ENCODE measurements around the gene URB1. TPM values are rescaled to one million over a fixed set of nuclear protein-coding genes. Genes with fewer than 3 reads are reported as not detected.

URB1 gene
- total and polyA plus RNA-seq, 9 of the 15 experiments (the other 6 are each of a cell fraction or from before 2014, with no cell fraction given): 0.97 to 53.6 (median 21.5) TPM

DNA sequence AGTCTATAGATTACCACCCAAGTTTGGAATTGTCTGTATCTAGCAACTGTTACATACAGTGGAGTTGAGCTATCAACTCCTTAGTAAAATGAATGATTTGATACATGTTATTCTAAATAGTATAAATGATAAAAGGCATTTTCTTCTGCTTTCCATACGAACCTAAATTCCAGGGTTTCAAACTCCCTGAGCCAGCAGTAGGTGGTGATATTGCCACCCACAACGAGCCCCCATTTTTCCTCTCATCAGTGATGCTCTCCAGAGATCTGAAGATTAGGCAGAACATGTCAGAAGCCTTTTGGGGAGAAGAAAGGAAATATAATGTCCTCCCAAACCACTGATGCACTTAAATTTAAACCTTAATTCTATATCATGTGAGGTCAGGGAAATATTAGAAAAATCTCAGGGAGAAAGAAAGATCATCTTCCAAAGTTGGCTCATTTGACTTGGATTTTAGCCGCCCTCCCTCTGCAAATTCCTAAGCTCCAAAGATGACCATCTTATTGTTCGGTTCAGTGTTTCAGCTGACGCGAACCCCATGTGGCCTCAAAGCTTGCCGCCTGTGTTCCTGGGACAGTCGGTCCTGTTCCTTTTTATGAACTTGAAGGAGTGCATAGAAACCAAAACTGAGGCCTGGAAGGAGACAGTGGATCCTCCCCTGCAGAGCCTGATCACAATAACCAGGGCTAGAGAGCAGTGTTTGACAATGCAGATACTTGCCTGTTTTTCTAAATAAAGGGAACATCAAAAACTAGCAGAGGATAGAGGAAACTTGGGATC, 22.0 kb upstream of the URB1 start:
- intact Hi-C loops (cut with micrococcal nuclease) (no loop called here), in situ Hi-C loops (cut with MboI) (no loop called here)
- 5% methylated on average over 8 of the region's 8 CpGs for whole genome bisulfite sequencing (ENCODE audit: insufficient coverage, low coverage, missing lambda C conversion rate)
- CTCF ChIA-PET (ENCODE audit: low intra/inter-chr PET ratio): no interaction called here
- Histone ChIP-seq H4K20me1 (replicated peaks; ENCODE audit: control insufficient read depth, insufficient read depth, low read length) (no peaks in the 10 kb centered on the region), H3K27ac (ENCODE audit: extremely low read depth, low read depth, low read length) (no peak overlapping the region), H3K79me2 (ENCODE audit: control insufficient read depth, insufficient read depth, low read length) (no peaks in the 10 kb centered on the region), H3K9me3 (replicated peaks; ENCODE audit: control insufficient read depth, insufficient read depth, low read depth, low read length) (no peaks in the 10 kb centered on the region), H3K27me3 (ENCODE audit: control insufficient read depth in 2 of 2, insufficient read depth in 2 of 2, low read length in 2 of 2) (peaks cover 30 to 57% of the 10 kb centered on the region in 2 experiments; a peak in 4 of 5 replicates), H3K9me1 (ENCODE audit: control insufficient read depth, insufficient read depth, low read length) (no peaks in the 10 kb centered on the region), H3K4me2 (ENCODE audit: insufficient read depth, low read length) (no peak overlapping the region), H3K36me3 (ENCODE audit: control insufficient read depth, insufficient read depth, low read length) (no peaks in the 10 kb centered on the region), H2AFZ (ENCODE audit: low read depth, low read length) (no peak overlapping the region; the same call in 1 of the 2 replicates), H3K4me3 (no peak overlapping the region), H3K9ac (ENCODE audit: insufficient read depth in 1 of 2, low read depth in 2 of 2, low read length in 2 of 2) (no peak overlapping the region), H3K4me1 (replicated peaks in 1 of 2; ENCODE audit: control insufficient read depth in 2 of 2, insufficient read depth in 2 of 2, low read length in 2 of 2) (peaks cover 2 to 22% of the 10 kb centered on the region in 2 experiments; a peak in 4 of 5 replicates)
- DNase-seq (ENCODE audit: extremely low read depth in 1 of 4, low spot score in 3 of 4): peak in 1 of 4 experiments; percentile 22
- POLR2A ChIA-PET: interaction anchor here (0.7 kb wide), 1 partner anchor 186 kb away, joined by 3 read pairs; no protein-coding TSS in a partner anchor
- no peak for ATAC-seq
- BruUV-seq (replicated peaks): no TSS peak
- FAIRE-seq: peak; percentile 32
- no peak for TF ChIP-seq NR2F6 (CRISPR knock-in tag; IDR thresholded peaks at IDR 0.05)
- no peak for TF ChIP-seq ZNF23 (CRISPR knock-in tag; IDR thresholded peaks at IDR 0.05)
- TF ChIP-seq GATA2 (CRISPR knock-in tag; IDR thresholded peaks at IDR 0.05): peak; percentile 65; the same call in 1 of the 2 replicates
- TF ChIP-seq ETS2 (tag; IDR thresholded peaks at IDR 0.05; ENCODE audit: borderline replicate concordance, poor library complexity, severe bottlenecking): no peak
- TF ChIP-seq ETV1 (tag; conservative IDR thresholded peaks at IDR 0.05; ENCODE audit: low read depth): no peak
- TF ChIP-seq, protein P1, sequence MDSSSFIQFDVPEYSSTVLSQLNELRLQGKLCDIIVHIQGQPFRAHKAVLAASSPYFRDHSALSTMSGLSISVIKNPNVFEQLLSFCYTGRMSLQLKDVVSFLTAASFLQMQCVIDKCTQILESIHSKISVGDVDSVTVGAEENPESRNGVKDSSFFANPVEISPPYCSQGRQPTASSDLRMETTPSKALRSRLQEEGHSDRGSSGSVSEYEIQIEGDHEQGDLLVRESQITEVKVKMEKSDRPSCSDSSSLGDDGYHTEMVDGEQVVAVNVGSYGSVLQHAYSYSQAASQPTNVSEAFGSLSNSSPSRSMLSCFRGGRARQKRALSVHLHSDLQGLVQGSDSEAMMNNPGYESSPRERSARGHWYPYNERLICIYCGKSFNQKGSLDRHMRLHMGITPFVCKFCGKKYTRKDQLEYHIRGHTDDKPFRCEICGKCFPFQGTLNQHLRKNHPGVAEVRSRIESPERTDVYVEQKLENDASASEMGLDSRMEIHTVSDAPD (CRISPR knock-in tag; IDR thresholded peaks at IDR 0.05): no peak
- TF ChIP-seq, protein P2, sequence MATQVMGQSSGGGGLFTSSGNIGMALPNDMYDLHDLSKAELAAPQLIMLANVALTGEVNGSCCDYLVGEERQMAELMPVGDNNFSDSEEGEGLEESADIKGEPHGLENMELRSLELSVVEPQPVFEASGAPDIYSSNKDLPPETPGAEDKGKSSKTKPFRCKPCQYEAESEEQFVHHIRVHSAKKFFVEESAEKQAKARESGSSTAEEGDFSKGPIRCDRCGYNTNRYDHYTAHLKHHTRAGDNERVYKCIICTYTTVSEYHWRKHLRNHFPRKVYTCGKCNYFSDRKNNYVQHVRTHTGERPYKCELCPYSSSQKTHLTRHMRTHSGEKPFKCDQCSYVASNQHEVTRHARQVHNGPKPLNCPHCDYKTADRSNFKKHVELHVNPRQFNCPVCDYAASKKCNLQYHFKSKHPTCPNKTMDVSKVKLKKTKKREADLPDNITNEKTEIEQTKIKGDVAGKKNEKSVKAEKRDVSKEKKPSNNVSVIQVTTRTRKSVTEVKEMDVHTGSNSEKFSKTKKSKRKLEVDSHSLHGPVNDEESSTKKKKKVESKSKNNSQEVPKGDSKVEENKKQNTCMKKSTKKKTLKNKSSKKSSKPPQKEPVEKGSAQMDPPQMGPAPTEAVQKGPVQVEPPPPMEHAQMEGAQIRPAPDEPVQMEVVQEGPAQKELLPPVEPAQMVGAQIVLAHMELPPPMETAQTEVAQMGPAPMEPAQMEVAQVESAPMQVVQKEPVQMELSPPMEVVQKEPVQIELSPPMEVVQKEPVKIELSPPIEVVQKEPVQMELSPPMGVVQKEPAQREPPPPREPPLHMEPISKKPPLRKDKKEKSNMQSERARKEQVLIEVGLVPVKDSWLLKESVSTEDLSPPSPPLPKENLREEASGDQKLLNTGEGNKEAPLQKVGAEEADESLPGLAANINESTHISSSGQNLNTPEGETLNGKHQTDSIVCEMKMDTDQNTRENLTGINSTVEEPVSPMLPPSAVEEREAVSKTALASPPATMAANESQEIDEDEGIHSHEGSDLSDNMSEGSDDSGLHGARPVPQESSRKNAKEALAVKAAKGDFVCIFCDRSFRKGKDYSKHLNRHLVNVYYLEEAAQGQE (IDR thresholded peaks at IDR 0.05; ENCODE audit: borderline replicate concordance): peak; percentile 61; the same call in 1 of the 2 replicates
- TF ChIP-seq, protein P2 (CRISPR knock-in tag; IDR thresholded peaks at IDR 0.05; ENCODE audit: low read depth): no peak
- TF ChIP-seq YY1 (IDR thresholded peaks at IDR 0.05; ENCODE audit: borderline replicate concordance in 1 of 3, control insufficient read depth in 1 of 3, extremely low read depth in 1 of 3, insufficient read depth in 3 of 3, insufficient read length in 1 of 3, insufficient replicate concordance in 2 of 3, low read depth in 1 of 3, low read length in 2 of 3): no peak
- no peak for TF ChIP-seq ADNP (tag; IDR thresholded peaks at IDR 0.05)
- peak; percentile 49 to 71 for TF ChIP-seq RAD21 (CRISPR knock-in tag; conservative IDR thresholded peaks at IDR 0.05 in 1 of 2, IDR thresholded peaks at IDR 0.05 in 1 of 2)
